ENCODE measurements around the gene ZNF80. TPM values are rescaled to one million over a fixed set of nuclear protein-coding genes. Genes with fewer than 3 reads are reported as not detected.

ZNF80 gene
- total RNA-seq, 2 experiments from 2014 or later: 0.16 to 0.17 TPM

- H3K27ac ChIP-seq (ENCODE audit: low read depth in 1 of 2, low read length in 2 of 2): no peak overlapping the region
- Mint-ChIP-seq H3K27ac (no peak overlapping the region), H3K4me3 (no peak overlapping the region), H3K4me1 (ENCODE audit: low read depth) (no peaks in the 10 kb centered on the region), H3K9me3 (no peaks in the 10 kb centered on the region), H3K36me3 (ENCODE audit: low read depth) (no peaks in the 10 kb centered on the region), H3K27me3 (no peaks in the 10 kb centered on the region)
- ChIA-PET CTCF (interaction anchor here (0.7 kb wide), 1 partner anchor 19 kb away, joined by 3 read pairs; no protein-coding TSS in a partner anchor), POLR2A (no interaction called here)
- H3K27me3 ChIP-seq (ENCODE audit: control insufficient read depth in 1 of 2, insufficient read depth in 2 of 2, low read length in 2 of 2): no peaks in the 10 kb centered on the region
- intact Hi-C loops (cut with DNase I, micrococcal nuclease): no loop called here
- H3K9me3 ChIP-seq (ENCODE audit: control insufficient read depth in 1 of 2, insufficient read depth in 1 of 2, low read length in 2 of 2): no peaks in the 10 kb centered on the region
- no peak for TF ChIP-seq CTCF (IDR thresholded peaks at IDR 0.05)
- no peaks in the 10 kb centered on the region for H3K36me3 ChIP-seq (ENCODE audit: insufficient read depth, low read length)
- no peak overlapping the region for H3K4me3 ChIP-seq (ENCODE audit: low read length)
- DNase-seq: no peak
- H3K4me1 ChIP-seq (ENCODE audit: insufficient read depth, low read length): no peaks in the 10 kb centered on the region
- no peak for ATAC-seq (ENCODE audit: poor library complexity)
Measured at GRCh38 chr3:114194750-114195149, 42.6 kb downstream of the ZNF80 start.

- Histone ChIP-seq H3K27me3 (ENCODE audit: control insufficient read depth in 1 of 2, insufficient read depth in 2 of 2, low read length in 2 of 2) (no peaks in the 10 kb centered on the region), H3K36me3 (ENCODE audit: insufficient read depth, low read length) (no peaks in the 10 kb centered on the region), H3K4me3 (ENCODE audit: low read length) (no peak overlapping the region), H3K4me1 (ENCODE audit: insufficient read depth, low read length) (no peaks in the 10 kb centered on the region), H3K9me3 (ENCODE audit: control insufficient read depth in 1 of 2, insufficient read depth in 1 of 2, low read length in 2 of 2) (no peaks in the 10 kb centered on the region), H3K27ac (ENCODE audit: low read depth in 1 of 2, low read length in 2 of 2) (no peak overlapping the region)
- no peaks in the 10 kb centered on the region for H3K9me3 Mint-ChIP-seq
- ChIA-PET CTCF (interaction anchor here (1.2 kb wide), 1 partner anchor 12 kb away, joined by 3 read pairs; no protein-coding TSS in a partner anchor), POLR2A (no interaction called here)
- no peaks in the 10 kb centered on the region for H3K27me3 Mint-ChIP-seq
- H3K4me3 Mint-ChIP-seq: no peak overlapping the region
- no peak overlapping the region for H3K27ac Mint-ChIP-seq
- no peaks in the 10 kb centered on the region for H3K36me3 Mint-ChIP-seq (ENCODE audit: low read depth)
- no peaks in the 10 kb centered on the region for H3K4me1 Mint-ChIP-seq (ENCODE audit: low read depth)
- DNase-seq (no peak), ATAC-seq (ENCODE audit: poor library complexity) (no peak)
- intact Hi-C loops (cut with DNase I, micrococcal nuclease): no loop called here
- TF ChIP-seq CTCF (IDR thresholded peaks at IDR 0.05): no peak
Measured at GRCh38 chr3:114192136-114192535, 45.2 kb downstream of the ZNF80 start.

- no peaks in the 10 kb centered on the region for H3K27me3 ChIP-seq (ENCODE audit: control insufficient read depth in 1 of 2, insufficient read depth in 2 of 2, low read length in 2 of 2)
- peaks cover 5 to 16% of the 10 kb centered on the region in 2 experiments for H3K9me3 ChIP-seq (ENCODE audit: control insufficient read depth in 1 of 2, insufficient read depth in 1 of 2, low read length in 2 of 2)
- no peak overlapping the region for H3K27ac Mint-ChIP-seq
- H3K9me3 Mint-ChIP-seq: peaks cover 8% of the 10 kb centered on the region
- no peaks in the 10 kb centered on the region for H3K4me1 Mint-ChIP-seq (ENCODE audit: low read depth)
- H3K4me3 ChIP-seq (ENCODE audit: low read length): no peak overlapping the region
- no peak overlapping the region for H3K4me3 Mint-ChIP-seq
- intact Hi-C loops (cut with DNase I, micrococcal nuclease): no loop called here
- no peaks in the 10 kb centered on the region for H3K36me3 ChIP-seq (ENCODE audit: insufficient read depth, low read length)
- no peak for DNase-seq
- no peaks in the 10 kb centered on the region for H3K36me3 Mint-ChIP-seq (ENCODE audit: low read depth)
- no peak for ATAC-seq (ENCODE audit: poor library complexity)
- CTCF ChIA-PET: no interaction called here
- TF ChIP-seq CTCF (IDR thresholded peaks at IDR 0.05): no peak
- no peaks in the 10 kb centered on the region for H3K27me3 Mint-ChIP-seq
- no peak overlapping the region for H3K27ac ChIP-seq (ENCODE audit: low read depth in 1 of 2, low read length in 2 of 2)
- H3K4me1 ChIP-seq (ENCODE audit: insufficient read depth, low read length): no peaks in the 10 kb centered on the region
- POLR2A ChIA-PET: no interaction called here
Measured at GRCh38 chr3:114186501-114186900, 50.9 kb downstream of the ZNF80 start.

Other genes starting within 250 kb of the ZNF80 start
- gene CCDC191, start 181.1 kb downstream of the ZNF80 start, total RNA-seq: 1 to 10 TPM; 3.6 to 3.7 TPM
- gene QTRT2, start 180.8 kb downstream of the ZNF80 start, total RNA-seq: 10 to 100 TPM; 22.8 to 27.0 TPM
- gene DRD3, start 58.5 kb downstream of the ZNF80 start, total RNA-seq: not detected
- gene TIGIT, start 56.5 kb upstream of the ZNF80 start, total RNA-seq: 1 to 10 TPM; 3.5 to 4.2 TPM

Measured in CD4-positive, alpha-beta T cell (primary cell).